H4 (cell line): ENCODE results near the gene VAV2. TPM values are rescaled to one million over a fixed set of nuclear protein-coding genes. Genes with fewer than 3 reads are reported as not detected.
A peak's percentile ranks its signal among the peaks of the same experiment; 100 is the strongest.

Source experiments
- DNase-seq: peaks from one replicate; pipeline ENCODE4 v3.0.0-alpha.2; 2015; ENCODE audit warnings: low spot score
- total RNA-seq: library from RNA; depleted of rRNA; stranded (reverse); fragments of >200 nt; shearing (Covaris generic); gene quantifications from 2 replicates; pipeline ENCODE4 v1.2.3, GENCODE V29; 2014

VAV2 gene
- total RNA-seq, 1 experiment from 2014 or later: 4.5 TPM

DNA sequence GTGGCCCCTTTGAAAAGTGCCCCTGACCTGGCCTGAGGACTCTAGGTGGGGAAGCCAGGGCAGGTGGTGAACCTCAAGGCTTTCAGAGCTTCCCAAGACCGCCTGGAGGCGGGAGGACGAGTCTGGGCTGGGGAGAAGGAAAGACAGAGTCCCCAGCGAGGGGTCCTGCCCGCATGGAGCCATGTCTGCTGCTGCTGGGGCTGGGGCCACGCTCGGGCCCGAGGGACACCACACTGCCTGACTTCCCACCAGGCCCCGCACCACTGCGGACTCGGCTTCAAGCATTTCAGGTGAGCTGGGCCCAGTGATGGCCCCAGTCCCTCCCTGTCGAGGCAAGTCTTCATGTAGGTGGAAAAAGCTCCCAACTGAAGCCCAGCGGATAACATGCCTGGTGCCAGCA lies 191.9 kb downstream of the VAV2 start:
- DNase-seq: no peak

DNA sequence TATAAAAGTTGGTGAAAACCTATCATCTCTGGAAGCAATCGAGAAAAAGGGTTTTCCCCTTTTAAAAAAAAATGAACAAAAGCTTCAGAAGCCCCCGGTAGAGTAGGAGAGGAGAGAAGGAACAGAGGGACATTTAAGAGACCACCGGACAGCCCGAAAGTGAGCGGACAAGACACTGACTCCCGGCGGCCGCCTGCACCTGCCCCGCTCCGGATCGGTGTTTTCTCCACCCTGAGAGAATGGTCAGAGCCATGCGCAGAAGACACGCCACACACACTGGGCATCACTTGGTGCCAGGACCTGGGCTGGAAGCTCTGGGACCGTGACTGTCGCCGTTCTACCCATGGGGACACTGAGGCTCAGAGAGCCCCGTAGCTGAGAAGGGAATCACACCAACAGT lies 192.4 kb downstream of the VAV2 start:
- DNase-seq: no peak

DNA sequence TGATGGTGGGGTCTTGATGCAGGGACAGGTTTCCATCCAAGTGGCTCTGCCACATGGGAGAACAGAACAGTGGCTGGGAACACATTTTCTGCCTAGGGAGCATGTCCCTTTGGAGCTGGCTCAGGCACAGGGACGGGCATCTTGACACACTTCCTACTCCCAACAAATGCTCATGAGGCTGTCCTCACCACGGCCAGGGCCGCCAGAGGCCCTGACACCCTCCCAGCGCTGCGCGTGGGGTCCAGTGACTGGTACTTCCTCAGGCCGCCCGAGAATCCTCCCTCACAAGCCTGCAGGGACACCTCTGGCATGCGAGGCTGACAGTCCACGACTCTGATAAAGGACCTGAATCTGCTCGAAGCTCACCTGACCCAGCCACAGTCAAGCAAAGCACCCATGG lies 193.0 kb downstream of the VAV2 start:
- DNase-seq: no peak

DNA sequence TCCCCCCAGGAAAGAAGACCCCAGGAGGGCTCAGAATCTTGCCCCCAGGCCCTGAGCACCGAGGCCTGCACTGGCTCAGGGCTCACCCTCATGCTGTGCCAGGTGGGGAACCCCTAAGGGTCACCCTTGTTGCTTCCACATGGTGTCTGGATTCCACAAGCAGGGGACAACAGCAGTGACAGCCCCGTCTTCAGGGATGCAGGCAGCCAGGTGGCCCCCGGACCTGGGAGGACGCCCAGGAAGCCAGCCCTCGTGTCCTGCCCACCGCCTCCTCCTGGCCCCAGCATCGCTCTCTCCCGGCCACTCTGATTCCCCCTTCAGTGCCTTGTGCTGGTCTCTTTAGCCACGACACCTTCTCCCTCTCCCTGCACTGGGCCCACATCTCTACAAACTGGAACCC lies 194.0 kb downstream of the VAV2 start:
- no peak for DNase-seq

DNA sequence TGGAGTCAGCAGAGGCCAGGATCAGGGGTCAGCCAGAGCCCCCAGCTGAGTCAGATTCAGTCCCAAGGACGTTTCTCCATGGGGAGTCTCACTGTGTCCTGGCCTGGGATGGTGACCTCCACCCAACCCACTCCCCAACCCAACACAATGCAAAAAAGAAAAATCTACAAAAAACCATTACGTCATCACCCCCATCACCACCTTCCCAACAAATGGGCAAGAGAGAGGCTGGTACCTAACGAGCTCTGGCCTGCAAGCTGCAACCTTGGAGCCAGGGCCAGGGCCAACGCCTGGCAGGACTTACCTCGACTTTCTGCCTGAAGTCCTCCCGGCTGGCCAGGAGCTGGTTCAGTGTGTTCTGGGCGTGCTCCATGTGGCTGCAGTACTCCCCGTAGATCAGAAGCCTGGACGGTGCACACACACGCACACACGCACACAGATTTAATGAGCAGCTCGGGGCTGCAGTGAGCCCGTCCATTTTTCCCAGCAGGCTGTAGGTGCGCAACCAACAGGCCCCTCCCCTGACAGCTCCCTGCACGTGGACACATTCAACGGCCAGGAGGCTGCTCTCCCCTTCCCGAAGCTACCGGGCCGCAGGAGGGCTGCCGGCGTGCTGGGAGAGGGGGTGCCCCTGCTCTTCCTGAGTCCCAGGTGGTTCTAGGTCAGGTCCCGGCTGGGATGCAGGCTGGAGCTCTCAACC lies 194.6 kb downstream of the VAV2 start:
- no peak for DNase-seq

DNA sequence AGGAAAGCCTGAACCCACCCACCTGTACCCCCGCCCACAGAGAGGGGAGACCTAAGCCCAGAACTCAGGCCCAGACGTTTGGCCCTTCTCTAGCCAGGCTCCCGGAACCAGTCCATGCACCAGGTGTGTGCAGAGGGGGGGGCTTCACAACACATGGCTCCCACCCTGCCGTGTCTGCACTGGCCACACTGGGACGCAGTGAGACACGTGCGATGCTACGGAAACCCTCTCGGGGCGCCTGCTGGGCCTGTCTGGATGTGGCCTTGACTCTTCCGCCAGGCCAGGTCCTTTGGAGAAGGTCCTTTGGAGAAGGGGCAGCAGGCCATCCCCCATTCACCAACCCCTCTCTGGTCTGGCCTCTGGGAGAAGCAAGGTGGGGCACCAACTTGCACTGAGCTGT lies 195.6 kb downstream of the VAV2 start:
- no peak for DNase-seq

DNA sequence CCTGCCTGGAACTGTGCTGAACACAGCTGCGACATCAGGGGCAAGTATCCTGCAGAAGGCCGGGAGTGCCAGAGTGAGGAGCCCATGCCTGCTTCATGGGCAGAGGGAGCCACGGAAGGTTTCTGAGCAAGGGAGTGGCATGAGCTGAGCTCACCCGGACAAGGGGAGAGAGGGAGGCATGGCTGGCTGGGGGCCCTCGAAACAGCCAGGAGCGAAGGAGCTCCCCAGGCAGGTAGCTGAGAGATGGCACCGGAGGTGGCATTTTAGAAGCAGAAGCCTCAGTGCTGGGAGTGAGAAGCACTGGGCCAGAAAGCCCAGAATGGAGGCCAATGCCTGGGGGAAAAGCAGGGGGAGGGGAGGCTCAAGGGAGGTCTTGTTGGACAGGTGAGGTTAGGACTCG lies 197.1 kb downstream of the VAV2 start:
- DNase-seq: no peak

DNA sequence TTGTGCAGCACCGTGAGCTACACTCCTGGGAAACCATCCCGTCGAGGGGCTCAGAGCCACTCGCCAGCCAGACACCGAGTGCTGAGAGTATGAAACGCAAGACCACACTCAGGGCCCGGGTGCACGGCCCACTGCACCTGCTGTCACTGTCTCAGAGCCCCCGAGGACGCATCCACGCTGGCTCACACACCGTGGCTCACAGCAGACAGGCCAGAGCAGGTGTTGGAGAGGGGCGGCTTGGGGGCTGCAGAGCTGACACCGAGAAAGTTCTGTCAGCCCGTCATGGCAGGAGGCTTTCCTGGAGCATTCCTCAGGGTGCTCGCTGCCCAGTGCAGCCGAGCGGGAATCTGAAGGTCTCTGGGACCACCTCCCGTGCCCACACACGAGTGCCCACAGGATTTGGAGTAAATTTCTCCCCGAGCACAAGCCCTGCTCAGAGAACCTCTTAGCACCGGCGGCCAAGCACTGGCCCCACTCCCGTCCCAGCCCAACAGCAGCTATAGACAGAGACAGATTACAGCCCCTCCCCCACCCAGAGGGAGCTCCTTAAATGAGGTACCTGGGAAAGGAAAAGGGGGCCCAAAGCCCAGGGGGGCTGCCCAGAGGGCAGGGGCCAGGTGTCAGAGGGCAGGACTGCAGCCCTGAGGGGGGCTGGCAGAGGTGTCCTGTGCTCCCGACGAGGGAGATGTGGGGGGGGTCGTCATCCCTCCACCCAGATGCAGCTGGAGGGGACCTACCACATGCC lies 197.9 kb downstream of the VAV2 start:
- no peak for DNase-seq

DNA sequence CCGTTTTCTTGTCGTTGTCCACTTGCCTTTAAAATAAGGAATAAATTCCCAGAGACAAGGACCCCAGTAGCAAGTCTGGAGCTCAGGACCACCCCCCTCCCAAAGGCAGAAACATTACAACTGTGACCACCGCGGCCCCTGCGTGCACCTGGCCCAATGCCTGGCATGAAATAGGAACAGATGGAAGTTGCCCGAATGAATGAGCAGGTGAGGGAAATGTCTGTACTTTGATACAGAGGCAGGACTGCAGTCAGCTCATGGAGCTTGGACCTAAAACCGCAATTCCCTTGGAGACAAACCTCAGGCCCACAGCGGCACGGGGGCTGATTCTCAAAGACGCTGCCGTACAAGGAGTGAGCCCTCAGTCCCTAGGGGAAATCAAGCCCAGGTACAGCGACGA lies 198.7 kb downstream of the VAV2 start:
- no peak for DNase-seq

DNA sequence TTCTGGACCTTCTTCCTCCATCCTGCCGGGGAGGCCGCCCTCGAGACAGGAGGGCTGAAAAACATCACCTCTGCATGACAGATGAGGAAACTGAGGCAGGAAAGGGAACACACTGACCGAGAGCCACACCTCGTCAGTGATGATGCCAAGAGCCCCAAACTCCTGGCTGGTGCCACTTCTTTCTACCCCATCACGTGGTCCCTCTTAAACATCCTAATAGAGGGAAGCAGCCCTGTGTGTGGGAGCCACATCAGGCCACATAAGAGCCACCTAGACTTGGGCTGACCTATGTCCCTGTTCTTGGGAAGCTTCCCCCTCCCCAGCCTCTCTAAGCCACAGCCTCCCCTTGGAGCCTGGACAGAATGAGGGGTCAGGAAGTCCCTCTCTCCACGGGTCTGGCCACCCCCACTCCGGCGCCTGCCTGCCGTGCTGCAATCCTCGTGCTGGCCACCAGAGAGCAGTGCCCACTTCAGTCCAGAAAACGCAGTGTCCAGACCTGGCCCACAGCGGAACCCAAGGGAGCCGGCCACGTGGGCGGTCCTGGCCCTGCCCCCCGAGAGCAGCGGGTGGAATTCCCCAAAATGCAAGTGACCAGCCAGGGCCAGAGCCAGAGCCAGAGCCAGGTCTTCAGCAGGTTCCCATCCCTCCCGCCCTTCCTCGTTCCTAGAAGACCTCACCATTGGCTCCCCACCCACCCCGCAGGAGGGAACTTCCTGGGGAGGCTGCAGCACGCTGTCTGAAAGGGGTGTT lies 199.2 kb downstream of the VAV2 start:
- peak; percentile 49 for DNase-seq

DNA sequence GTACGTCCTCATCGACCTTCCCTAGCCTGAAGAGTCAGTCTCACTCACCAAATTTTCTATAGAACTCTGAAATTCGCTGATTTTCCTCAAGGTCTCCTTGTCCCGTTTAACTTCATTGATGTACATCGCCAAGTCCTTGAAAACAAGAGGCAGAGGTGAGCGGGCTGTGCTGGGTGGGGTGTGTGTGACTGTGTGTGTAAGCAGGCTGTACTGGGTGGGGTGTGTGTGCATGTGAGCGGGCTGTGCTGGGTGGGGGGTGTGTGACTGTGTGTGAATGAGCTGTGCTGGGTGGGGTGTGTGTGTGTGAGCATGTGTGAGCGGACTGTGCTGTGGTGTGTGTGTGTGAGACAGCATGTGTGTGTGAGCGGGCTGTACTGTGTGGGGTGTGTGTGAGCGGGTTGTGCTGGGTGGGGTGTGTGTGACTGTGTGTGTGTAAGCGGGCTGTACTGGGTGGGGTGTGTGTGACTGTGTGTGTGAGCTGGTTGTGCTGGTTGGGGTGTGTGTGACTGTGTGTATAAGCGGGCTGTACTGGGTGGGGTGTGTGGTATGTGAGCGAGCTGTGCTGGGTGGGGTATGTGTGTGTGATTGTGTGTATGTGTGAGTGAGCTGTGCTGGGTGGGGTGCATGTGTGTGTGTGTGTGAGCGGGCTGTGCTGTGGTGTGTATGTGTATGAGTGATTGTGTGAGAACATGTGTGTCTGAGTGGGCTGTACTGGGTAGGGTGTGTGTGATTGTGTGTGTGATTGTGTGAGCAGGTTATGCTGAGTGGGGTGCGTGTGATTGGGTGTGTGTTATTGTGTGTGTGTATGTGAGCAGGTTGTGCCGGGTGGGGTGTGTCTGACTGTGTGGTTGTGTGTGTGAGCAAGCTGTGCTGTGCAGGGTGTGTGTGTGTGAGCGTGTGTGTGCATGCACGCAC lies 200.1 kb downstream of the VAV2 start:
- no peak for DNase-seq

DNA sequence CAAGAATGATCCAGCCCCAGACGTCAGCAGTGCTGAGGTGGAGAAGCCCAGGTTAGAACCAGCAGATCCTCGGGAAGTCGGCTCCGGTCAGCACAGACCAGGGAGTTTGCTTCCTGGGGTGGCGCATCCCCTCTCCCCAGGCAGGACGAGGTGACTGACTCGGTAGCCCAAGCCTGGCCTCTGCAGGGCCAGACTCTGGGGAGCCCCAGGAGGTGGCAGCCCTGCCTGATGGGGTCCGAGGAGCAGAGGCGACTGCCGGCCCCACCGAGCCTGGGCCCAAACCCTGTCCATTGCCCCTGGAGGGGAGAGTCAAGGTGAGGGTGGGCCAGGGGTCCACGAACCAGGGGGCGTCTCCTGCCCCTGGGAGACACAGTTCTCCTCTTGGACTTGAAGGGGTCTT lies 201.1 kb downstream of the VAV2 start:
- no peak for DNase-seq

DNA sequence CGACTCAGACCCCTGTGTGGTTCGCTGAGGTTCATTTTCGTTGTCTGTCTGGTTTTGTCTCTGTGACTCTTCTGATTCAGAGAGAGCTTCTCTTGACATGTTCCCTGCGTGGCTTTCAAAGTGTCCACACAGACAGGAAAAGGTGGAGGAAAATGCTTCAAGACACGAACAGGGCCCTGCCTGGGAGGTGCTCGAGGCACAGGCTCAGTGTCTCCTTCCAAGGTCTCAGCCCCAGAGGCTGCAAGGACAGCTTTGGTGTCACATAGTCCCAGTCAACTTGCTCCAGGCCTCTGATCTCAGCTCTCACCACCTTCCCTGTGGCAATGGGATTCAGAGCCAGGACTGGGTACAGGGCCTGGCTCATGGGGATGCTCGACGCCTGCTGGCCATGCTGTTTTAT lies 202.3 kb downstream of the VAV2 start:
- no peak for DNase-seq

DNA sequence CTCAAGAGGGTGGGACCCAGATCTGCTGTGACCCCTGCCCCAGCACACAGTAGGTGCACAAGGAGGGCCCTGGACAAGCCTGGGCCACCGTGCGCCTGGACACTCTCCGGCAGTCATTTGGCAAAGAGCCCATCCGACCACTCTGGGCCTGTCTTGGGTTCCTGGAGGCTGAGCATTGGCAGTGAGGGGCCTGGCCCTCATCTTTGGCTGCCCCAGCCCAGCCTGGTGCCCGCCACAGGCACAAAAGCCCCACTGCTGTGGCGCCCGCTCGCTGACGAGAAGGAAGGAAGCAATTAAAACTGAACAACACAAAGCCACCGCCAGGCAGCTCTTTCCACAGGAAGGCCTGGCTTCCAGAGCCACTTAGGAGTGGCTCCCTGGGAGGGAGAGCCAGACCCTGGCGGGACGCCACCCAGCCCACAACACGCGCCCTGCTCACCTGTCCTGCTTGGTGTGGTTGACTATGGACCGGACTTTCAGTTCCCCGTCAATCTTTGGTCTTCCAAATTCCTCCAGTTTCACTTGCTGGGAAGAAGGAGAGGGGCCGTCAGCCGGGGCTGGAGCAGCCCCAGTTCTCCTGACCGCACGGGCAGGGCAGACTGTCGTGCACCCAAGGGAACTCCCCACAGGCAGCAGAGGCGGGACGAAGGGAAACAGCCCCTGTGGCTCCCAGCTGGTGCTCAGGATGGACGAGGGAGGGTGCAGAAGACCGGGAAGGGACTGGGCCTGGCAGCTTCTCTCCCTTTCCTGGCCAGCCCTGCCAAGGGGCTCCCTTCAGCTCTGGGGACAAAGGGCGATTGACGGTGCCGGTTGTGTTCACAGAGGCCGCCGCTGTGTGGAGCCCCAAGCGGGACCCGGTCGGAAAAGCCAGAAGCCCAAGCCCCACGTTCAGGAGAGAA lies 203.1 kb downstream of the VAV2 start:
- no peak for DNase-seq

DNA sequence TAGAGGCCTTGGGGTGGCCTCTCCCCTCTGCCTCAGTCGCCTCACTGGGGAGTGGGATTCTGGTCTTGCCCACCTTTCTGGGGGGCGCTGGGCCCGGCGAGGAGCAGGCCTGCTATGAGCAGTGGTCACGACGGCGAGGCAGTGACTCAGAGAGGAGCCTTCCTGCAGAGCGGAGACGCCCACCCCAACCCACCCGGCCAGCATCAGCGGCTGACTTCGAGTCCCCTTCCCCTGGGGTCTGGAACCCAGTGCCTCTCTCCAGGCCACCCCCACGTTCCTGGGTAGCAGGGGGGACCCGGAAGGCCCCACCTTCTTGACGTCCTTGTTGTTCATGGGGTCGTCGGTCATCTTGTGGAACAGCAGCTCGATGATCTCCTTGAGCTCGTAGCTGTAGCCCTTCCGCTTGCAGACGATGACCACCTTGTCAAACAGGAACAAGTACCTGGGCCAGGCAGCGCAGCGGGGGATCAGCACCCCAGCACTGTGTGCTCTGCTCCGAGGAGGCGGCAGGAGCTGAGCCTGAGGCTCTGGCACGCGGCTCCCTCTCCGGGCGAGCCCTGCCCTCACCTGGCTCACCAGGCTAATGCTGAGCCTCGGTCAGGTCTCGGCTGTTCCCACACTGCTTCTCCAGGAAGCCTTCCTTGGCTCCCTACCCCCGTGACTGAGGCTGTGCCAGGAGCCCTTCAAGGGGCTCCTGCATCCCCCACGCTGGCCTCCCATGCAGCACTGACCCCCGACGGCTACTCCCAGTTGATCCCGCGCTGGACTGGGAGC lies 203.9 kb downstream of the VAV2 start:
- DNase-seq: no peak

DNA sequence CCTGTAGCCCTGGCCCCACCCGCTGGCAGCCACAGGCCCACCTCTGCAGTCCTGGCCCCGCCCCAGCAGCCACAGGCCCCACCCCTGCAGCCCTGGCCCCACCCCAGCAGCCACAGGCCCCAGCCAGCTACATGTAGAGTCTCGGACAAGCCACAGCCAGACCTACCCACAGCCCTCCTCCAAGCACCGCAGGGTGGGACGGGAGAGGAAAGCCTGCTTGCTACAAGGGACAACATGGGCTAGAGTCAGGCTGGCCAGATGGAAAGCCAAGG lies 204.4 kb downstream of the VAV2 start:
- no peak for DNase-seq

DNA sequence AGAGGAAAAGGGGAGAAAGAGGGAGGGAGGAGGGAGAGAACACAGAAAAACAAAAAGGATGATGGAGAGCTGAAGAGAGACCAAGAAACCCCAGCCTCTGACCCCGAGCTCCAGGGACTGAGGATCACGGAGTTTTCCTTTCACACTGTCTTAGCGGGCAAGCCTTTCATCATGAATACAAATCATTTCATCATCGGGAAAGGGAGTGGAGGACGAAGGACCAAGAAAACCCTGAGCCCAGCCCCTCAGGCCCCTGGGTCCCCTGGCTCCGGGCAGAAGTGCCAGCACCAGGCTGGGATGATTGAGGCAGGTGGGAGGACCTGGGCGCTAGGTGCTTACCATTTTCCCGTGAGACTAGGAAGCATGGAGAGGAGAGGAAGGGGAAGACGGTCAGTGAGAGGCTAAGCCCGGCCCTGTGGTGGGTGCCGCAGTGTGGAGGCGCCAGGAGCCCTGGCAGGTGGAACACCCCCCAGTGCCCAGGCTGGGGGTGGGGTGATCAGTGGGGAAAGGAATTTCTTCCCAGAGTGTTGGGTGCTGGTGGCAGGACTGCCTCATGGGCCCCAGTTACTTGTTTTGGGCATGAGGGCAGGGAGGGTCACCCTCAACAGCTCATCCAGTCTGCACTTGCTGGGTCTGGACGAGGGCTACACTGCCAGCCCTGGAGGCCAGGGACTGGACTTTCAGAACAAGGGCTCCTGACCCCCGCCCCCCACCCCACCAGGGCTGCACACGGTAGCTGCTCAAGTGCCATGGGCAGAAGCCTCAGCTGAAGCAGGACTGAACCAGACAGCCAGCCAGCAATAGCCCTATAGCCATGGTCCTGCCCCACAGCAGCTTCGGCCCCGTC lies 205.0 kb downstream of the VAV2 start:
- no peak for DNase-seq

DNA sequence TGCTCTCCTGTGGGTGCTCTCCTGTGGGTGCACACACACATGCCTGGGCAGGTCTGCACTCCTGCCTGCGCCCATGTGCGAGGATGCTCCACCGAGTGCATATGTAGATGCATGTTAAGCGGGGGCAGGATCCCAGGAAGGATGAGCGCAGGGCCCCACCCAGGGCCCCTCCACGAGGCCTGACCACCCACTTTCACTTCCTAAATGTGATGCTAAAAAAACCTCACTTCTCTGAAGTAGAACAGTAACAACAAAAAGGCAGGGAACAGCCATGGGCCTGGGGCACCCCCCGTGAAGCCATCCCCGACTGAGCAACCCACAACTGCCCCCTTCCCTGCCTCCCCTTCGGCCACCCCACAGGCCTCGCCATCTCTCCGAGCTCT lies 205.8 kb downstream of the VAV2 start:
- DNase-seq: no peak

DNA sequence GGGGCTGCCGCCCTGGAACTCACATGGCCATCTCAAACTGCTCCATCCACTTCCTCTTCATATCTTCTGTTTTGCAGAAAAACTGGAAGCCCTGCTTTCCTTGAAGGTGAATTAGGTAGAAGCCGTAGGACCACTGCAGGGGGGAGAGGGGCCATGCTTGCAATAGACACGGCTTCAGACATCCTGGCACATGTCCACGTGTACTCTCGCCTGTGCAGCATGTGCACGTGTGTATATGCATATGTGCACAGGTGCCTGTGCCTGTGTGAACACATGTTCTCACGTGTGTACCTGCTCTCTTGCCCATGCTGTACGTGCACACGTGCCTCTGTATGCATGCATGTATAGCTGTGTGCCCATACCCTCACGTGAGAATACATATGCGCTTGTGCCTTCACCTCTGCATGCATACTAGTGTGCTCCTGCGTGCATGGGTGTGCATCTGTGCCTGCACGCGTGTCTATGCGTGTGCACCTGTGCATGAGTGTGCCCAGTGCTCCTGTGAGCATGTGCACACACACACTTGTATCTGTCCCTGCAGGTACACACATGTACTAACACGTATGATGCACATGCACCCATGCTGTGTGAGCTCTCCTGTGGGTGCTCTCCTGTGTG lies 206.3 kb downstream of the VAV2 start:
- DNase-seq: no peak
